GM21360 (cell line): Measurements from ENCODE around the gene CYGB.

Experiments used
- ATAC-seq: cut with Tn5 transposase; IDR thresholded peaks from one replicate; pipeline ENCODE4 v1.9.1; 2021; ENCODE audit warnings: mild to moderate bottlenecking, moderate library complexity; ENCODE audit not compliant: unreplicated experiment

Gene CYGB

DNA sequence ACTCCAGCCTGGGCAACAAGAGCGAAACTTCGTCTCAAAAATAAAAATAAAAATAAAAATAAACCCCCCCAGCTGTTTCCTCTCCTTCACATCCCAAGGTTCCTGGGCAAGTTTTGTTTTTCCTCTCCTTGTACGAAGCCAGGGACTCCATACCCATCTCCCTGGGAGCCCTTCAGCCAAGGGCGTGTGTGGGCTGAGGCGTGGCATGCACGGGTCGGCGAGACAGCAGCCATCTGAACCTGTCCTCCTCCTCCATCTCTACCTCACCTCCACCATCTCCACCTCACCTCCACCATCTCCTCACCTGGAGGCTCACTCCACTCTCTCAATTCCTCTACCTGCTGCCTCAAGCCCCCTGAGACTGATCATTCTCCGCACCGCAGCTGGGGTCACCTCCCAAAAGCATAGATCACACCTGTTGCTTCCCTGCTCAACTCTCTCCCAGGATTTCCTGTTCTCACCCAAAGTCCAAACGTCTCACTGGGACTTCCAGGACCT, 53.2 kb downstream of the CYGB start:
- no peak for ATAC-seq

DNA sequence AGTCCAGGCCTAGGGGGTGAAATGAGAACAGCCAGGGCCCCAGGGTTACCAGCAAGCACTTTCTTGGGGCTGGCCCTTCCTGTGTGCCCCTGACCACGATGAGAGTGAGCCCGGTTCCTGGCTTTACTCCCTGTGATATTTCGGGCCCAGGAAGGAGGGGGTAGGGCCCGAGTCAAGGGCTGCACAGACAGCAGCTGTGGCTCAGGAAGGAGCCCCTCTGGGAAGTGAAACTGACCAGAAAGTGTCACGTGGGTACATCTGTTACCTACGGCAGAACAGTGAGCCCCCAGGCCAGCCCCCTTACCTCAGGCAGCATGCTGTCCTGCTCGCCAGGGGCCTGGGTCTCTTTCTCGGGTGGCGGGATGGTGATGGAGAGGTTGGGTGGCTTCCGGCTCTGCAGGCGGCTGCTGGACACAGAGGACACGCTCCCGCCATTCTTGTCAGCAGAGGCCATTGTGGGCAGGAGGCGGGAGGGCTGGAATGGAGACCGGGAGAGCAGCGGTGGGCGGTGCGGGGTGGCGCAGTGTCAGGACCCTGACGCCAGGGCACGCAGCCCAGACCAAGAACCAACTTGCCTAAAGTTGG, 56.3 kb downstream of the CYGB start:
- ATAC-seq, result peak; percentile 62

DNA sequence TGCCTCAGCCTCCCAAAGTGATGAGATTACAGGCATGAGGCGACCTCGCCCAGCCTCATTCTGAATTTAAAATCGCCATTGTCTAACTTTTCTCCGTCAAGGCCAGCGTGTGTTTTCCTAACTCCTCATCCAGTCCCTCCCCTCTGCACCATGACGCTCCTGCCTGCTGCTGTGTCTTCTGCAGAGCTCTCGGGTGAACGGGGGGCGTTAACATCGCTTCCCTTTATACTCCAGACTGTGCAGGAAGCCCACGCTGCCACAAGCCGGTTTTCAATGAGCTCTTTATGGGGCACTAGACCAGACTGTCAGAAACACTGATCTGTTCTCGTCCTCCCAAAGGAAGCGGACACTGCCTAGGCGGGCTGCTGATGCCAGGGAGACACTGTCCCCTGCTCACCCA, 56.9 kb downstream of the CYGB start:
- no peak for ATAC-seq

DNA sequence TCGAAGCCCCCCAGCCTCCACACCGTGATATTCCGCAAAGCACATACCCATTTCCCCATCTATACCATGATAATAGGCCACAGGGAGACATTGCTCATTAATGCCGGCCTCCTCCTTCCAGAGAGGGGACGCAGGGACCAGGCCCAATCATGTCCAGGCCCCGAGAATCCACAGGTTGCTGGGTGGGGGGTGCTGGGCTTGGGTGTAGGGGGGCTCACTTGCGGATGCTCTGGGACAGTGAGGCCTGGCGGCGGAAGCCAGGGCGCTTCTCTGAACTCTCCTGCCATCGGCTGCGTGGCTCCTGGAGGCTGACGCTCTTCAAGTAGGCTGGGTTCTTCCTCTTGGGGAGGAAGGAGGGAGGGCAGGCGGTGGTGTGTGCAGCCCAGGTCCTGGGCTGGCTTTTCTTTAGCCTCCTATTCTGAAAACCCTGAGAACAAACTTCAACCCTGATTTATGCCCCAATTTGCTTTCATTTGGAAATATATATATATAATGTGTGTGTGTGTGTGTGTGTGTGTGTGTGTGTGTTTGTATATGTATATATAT, 57.9 kb downstream of the CYGB start:
- ATAC-seq, result no peak

DNA sequence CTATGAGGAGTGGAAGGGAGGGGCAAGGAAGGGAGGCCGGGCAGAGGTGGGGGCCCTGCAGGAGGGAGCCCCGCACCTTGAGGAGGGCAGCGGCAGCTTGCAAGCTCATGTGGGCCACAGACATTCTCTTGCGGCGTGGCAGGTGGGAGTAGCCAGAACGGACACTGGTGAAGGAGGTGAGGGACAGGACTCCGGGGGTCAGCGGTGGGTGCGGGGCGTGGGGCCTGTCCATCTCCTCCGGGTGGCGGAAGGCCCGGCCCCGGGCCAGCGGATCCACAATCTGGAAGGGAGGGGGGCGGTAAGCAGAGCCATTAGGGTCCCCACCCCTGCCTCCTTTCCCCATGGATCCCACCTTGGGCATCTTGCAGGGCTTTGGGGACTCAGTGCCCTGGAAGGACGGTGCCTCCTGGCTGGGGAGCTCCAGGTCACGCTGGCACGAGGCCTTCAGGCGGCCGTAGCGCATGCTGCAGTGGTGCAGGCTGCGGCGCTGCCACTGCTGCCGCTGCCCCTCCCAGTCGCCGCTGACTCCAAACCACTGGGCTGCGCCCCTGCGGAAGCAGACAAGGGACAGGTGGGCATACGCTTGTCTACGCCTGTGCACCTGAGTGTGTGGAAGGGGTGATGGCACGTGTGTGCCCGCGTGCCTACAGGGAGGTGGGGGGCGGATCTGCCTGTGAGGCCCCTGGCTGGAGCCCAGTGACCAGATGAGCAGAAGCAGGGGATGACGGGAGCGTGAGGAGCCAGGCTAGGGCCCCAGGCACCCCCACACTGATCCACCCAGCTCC, 58.6 kb downstream of the CYGB start:
- ATAC-seq, result no peak

DNA sequence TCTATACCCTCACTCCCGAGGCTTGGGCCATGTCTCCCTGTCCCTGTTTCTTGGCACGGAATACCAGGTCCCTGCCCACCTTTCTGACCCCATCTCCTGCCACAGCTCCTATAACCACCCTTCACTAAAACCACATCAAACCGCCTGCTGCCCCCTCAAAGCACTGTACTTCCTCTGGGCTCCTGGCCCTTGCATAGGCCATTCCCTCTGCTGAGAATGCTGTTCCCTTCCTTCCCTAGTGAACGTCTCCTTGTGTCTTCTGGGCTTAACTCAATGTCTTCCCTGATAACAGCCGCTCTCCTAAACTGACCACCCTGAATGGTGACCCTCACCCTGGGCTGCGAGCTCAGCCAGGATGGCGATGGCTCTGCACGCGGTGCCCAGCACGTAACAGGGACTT, 59.4 kb downstream of the CYGB start:
- ATAC-seq, result no peak

DNA sequence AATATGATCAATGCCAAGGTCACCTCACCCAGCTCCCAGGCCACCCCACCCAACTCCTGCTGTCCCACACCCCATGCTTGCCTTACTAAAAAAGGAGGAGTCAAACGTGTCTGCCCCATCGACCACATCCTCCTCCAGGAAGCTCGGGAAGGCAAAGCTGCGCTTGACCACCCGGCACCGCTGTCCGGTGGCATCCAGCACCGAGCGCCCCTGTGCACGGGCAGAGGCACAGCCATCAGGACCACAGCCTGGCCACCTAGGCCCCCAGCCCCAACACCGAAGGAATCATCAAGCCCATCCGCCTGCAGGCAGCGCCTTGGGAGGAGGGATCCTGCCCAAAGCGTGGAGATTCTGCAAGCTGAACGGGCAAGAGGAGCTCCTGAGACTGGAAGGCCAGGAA, 59.9 kb downstream of the CYGB start:
- ATAC-seq, result no peak
